Psoas muscle (tissue), 8 donors: Measurements from ENCODE around the gene TM9SF1. TPM values are rescaled to one million over a fixed set of nuclear protein-coding genes. Genes with fewer than 3 reads are reported as not detected.

Source experiments
- ATAC-seq, 4 donors: fragments of 200-7000 bp; cut with Tn5 transposase; one replicate each; pipeline ENCODE4 v1.9.1; 2020; ENCODE audit warnings: moderate library complexity in 3 of 4, mild to moderate bottlenecking in 2 of 4
- DNase-seq, 2 donors: peaks; one replicate each; pipeline ENCODE4 v3.0.0-alpha.2; 2020
- H3K27ac ChIP-seq: fragments of 200-600 bp; one replicate; pipeline ENCODE4 v1.8.0; 2022
- H3K27me3 ChIP-seq, 3 donors: fragments of 200-600 bp in 1 of 3; one replicate each; pipeline versions ENCODE4 v1.6.1 to v1.8.0; 2013 to 2022; ENCODE audit warnings: low read length in 2 of 3, mild to moderate bottlenecking in 2 of 3, moderate library complexity in 1 of 3; ENCODE audit not compliant: insufficient read depth in 3 of 3
- H3K36me3 ChIP-seq, 2 donors: fragments of 200-600 bp in 1 of 2; one replicate each; pipeline versions ENCODE4 v1.6.1 to v1.8.0; 2013 to 2022; ENCODE audit warnings: low read depth in 1 of 2, mild to moderate bottlenecking in 1 of 2, moderate library complexity in 1 of 2; ENCODE audit not compliant: insufficient read depth in 1 of 2
- H3K4me1 ChIP-seq: fragments of 200-600 bp; one replicate; pipeline ENCODE4 v1.8.0; 2022
- H3K4me3 ChIP-seq: fragments of 200-600 bp; one replicate; pipeline ENCODE4 v1.8.0; 2022; ENCODE audit warnings: mild to moderate bottlenecking
- H3K9me3 ChIP-seq: fragments of 200-600 bp; one replicate; pipeline ENCODE4 v1.8.0; 2022
- CTCF ChIP-seq: fragments of 200-600 bp; IDR thresholded peaks from one replicate; pipeline ENCODE4 v1.8.0; 2022; ENCODE audit warnings: antibody characterized with exemption
- WGBS, 3 donors: extraction: QIAGEN DNeasy Blood & Tissue Kit; methylation state at CpG; one replicate each; pipeline versions ENCODE4 v1.1.6 to v1.1.7; 2013; 5-methylcytosine and 5-hydroxymethylcytosine counted together
- intact Hi-C, 2 donors: fragments of 100-400 bp; cut with DNase I; formaldehyde crosslinking; loops; one replicate each; pipeline versions ENCODE4 v1.11.0 to v1.14.2; 2022
- polyA plus RNA-seq, 3 donors: library from polyadenylated mRNA; stranded (reverse); fragments of 200-250 nt; gene quantifications; one replicate each; pipeline ENCODE4 v1.2.3, GENCODE V29; 2013
- total RNA-seq, 4 donors: library from RNA; stranded (reverse); fragmentation: NEBNext Ultra II Directional in 2 of 4; extraction: Animal tissue kit (Norgen Biotek cat#: 25700) in 2 of 4; gene quantifications; one replicate each; pipeline versions ENCODE4 v1.2.1 to v1.2.4, GENCODE V29; 2021 to 2023
- donor health status: healthy with polysubstance abuse.
- donor health status: DM: no; HTN: no; CAD: no; lungs with moderate emphysema.
- donor health status: Bipolar disorder and iron deficiency.
- donor health status: healthy.
- donor health status: DM: yes; HTN: yes; CAD: no.
- donor health status: DM: no; HTN: no; CAD: no.
- donor health status: DM: no; HTN: no; CAD: no.
- donor health status: DM: yes; HTN: yes; CAD: no.

Gene TM9SF1
- total and polyA plus RNA-seq, 7 donors = 21.0 to 43.4 (median 22.0) TPM

DNA sequence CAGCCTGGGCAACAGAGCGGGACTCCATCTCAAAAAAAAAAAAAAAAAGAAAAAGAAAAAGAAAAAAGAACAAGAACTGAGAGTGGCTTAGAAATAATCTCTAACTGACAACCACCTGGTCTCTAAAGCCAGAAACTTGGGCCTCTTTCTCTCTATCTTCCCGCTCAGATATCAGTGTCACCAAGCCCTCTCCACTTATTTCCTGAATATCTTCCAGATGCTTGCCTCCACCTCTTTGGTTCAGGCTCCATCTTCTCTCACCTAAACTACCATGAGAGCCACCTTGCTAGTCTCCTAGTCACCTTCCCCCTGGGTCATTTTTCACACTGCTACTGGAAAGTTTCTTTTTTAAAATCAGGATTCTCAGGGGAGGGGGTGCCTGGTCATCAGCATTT is 1.8 kb upstream of the TM9SF1 start:
- Histone ChIP-seq H3K36me3 (peaks cover 0 to 27% of the 10 kb centered on the region in 2 donors), H3K9me3 (no peaks in the 10 kb centered on the region), H3K4me3 (peak overlapping the region; percentile 89), H3K27me3 (no peaks in the 10 kb centered on the region), H3K27ac (peak overlapping the region; percentile 96), H3K4me1 (peaks cover 22% of the 10 kb centered on the region)
- no peak for DNase-seq
- 93 to 98% (median 94%) methylated on average over 2 of the region's 2 CpGs for WGBS, 3 donors
- intact Hi-C loops = no loop called here
- no peak for ATAC-seq
- TF ChIP-seq CTCF = no peak

DNA sequence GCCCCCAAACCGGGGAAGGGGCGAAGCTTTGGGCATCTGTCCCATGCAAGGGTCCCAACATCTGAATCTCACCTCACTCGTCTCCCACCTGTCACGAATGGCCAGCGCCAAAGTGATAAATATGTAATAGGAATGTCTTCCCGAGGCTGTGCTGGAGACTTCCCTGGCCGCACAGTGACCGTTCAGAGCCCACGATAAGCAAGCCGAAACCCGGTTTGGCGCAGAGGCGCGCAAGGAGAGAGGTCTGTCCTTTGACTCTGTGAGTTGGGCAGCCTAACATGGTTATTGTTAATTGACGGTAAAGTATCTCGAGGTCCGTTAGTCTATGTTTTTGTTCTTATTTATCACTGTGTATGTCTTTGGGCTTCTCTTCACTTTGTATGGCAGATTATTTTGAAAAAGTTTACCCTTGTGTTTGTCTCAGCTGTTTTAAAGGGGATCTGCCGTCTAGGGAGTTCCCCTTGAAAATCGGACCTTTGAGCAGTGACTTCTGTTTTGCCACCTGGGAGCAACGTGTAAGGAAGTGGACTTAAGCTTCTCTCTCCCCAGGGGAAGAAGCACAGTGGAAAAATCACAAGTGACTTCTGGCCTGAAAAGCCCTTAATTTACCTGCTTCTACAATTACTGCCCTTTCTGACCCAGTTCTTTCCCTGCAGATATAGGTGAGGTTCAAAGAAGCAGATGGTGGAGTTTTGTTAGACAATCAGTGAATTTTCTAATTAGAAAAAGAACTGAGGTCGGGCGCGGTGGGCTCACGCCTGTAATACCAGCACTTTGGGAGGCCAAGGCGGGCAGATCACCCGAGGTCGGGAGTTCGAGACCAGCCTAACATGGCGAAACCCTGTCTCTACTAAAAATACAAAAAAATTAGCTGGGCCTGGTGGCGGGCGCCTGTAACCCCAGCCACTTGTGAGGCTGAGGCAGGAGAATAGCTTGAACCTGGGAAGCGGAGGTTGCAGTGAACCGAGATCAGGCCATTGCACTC is 1.1 kb upstream of the TM9SF1 start:
- peak; percentile 11 to 45 (median 31) for ATAC-seq
- peaks cover 0 to 31% of the 10 kb centered on the region in 2 donors for H3K36me3 ChIP-seq
- DNase-seq = no peak
- peak overlapping the region; percentile 96 for H3K27ac ChIP-seq
- intact Hi-C loops = no loop called here
- peak overlapping the region; percentile 89 for H3K4me3 ChIP-seq
- 34 to 35% (median 34%) methylated on average over 33 of the region's 33 CpGs for WGBS, 3 donors
- no peaks in the 10 kb centered on the region for H3K9me3 ChIP-seq
- TF ChIP-seq CTCF = no peak
- H3K4me1 ChIP-seq = peaks cover 22% of the 10 kb centered on the region
- H3K27me3 ChIP-seq = no peaks in the 10 kb centered on the region

- Histone ChIP-seq H3K9me3 (no peaks in the 10 kb centered on the region), H3K4me3 (peak overlapping the region; percentile 89), H3K4me1 (peaks cover 22% of the 10 kb centered on the region), H3K36me3 (peaks cover 0 to 41% of the 10 kb centered on the region in 2 donors), H3K27me3 (no peaks in the 10 kb centered on the region), H3K27ac (peak overlapping the region; percentile 96)
- intact Hi-C loops = no loop called here
- 46 to 47% (median 46%) methylated on average over 8 of the region's 8 CpGs for WGBS, 3 donors
- peak in 2 of 4 donors; percentile 1 for ATAC-seq
- DNase-seq = no peak
- TF ChIP-seq CTCF = no peak
These were observed 412 bp downstream of the TM9SF1 start for GRCh38 chr14:24194873-24195185.

- H3K27me3 ChIP-seq = no peaks in the 10 kb centered on the region
- peak overlapping the region; percentile 89 for H3K4me3 ChIP-seq
- WGBS, 3 donors = 65 to 72% (median 71%) methylated on average over 7 of the region's 7 CpGs
- intact Hi-C loops = no loop called here
- peaks cover 0 to 45% of the 10 kb centered on the region in 2 donors for H3K36me3 ChIP-seq
- peaks cover 26% of the 10 kb centered on the region for H3K4me1 ChIP-seq
- H3K27ac ChIP-seq = peak overlapping the region; percentile 96
- no peak for DNase-seq
- TF ChIP-seq CTCF = no peak
- no peak for ATAC-seq
- no peaks in the 10 kb centered on the region for H3K9me3 ChIP-seq
These were observed 912 bp downstream of the TM9SF1 start for GRCh38 chr14:24194186-24194872.
